GM19397 (cell line): ENCODE results near the gene TINAGL1.

Source experiments
- ATAC-seq: cut with Tn5 transposase; IDR thresholded peaks from one replicate; pipeline ENCODE4 v1.9.1; 2021; ENCODE audit warnings: mild to moderate bottlenecking, moderate library complexity; ENCODE audit not compliant: unreplicated experiment

The TINAGL1 gene

DNA sequence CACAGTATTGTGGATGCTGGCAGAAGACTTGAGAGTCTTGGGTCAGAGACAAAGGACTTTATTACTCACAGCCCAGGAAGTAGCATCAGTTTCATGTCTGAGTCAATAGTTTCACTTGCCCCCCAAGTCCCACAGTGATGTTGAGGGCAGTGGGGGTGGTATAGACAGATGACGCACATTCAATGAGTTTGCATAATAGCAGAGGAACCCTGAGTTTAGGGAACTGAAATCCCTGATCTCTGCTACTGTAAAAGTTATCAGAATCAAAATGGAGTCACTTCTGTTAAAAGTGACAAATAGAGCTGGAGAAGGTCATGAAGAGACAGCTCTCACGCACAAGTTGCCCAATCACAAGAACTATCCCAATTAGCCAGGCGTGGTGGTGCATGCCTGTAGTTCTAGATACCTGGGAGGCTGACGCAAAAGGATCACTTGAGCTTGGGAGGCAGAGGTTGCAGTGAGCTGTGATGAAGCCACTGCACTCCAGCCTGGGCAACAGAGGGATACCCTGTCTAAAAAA lies 29.7 kb downstream of the TINAGL1 start:
- ATAC-seq = peak; percentile 84

GRCh38 chr1:31607360-31607759 lies 31.0 kb downstream of the TINAGL1 start:
- no peak for ATAC-seq

GRCh38 chr1:31609514-31610118 lies 33.3 kb downstream of the TINAGL1 start:
- no peak for ATAC-seq

DNA sequence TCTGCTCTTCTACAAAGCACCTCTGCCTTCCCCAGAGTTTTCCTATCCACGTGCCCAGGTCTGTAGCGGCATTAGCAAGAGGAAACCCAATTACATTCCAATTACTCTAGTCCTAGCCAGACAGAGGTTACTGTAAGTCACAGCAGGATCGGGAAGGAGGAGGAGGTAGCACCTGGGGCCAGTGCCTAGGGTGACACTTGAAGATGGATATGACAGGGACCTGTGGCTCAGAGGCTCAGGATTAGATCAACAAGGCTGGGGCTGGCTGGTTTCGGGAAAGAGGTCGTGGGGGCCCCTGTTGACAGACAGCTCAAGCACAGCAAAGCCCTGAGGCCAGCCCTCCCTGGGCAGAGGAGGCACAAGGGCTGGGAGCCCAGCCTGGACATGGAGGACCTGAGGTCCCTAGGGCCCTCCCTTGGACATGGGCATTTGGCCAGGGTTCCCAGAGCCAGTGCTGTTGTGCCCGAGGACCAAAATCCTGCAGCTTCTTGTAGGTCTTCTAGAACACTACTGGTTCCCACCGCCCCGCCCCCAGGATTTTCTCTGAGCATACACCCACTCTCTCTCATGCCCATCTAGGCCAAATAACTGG lies 38.2 kb downstream of the TINAGL1 start:
- ATAC-seq = no peak

DNA sequence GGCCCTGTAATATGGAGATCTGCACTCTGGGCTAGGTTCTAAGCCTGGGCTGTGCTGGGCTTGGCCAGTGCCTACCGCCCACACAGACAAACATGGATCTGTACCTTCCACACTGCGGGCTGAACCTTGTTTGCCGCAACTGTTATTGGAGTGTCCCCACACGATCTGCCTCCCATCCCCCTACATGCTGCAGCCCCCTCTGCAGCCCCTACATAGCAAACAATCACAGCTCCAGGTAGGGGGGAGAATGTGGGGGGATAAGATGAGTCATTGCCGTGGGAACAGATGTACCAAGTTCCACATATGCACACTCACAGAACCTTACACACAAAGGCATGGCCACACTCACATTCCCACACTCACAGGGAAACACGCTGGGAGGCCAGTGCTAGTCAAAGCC lies 39.1 kb downstream of the TINAGL1 start:
- no peak for ATAC-seq

DNA sequence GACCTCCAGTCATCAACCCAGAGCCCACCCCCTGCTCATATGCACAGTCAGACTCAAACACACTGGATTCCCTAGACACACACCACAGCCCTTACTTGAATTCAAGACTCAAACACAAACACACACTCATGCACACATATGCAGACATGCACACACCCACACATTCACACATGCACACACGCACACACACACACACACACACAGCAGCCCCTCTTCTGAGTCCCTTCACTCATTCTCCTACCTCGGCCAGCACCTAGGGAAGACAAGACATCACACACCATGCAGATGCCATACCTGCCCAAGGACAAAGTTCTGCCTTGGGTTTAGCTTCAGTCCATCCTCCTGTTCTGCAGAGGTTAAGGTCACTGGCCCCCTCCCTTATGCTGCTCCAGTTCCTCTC lies 39.6 kb downstream of the TINAGL1 start:
- ATAC-seq = no peak

GRCh38 chr1:31617218-31617915 lies 41.1 kb downstream of the TINAGL1 start, which contains the start of gene HCRTR1:
TSS of gene HCRTR1 (plus strand) at chr1:31617689. CDS start at chr1:31619193, 1,504 bp downstream.
- ATAC-seq = no peak

DNA sequence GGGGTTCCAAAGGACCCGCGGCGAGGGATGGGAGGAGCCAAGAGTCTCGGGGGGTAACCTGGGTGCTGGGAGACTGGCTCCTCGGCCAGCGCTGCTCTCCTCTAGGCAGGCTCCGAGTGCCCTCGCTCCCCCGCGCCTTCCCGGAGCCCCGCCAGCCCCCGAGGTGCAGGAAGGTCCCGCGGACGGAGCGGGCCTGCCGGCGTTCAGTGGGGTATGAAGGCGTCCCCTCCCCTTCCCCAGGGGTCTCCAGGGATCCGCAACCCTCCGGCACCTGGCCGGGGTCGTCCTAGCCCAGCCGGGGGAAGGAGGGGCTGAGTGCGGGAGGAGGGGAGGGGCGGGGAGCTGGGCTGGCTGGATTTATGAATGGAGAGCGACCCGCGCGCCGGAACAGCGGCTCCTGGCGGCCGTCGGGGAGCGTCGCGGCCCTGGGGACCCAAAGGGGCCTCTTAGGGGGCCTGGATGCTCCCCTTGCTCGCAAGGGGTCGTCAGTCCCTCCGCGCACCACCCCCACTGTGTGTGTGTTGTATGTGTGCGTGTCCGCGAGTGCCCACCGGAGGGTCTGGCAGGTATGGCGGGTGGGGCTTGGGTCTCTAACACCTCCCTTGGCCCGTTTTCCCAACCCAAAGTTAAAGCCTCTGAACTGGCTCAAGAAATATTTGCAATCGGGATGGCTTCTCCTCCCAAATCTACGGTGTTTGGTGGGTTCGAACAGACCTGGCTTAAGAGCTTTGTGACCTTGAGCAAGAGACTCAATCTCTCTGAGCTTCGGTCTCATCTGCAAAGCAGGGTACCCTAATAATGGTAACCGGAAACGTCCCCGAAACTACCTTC lies 41.8 kb downstream of the TINAGL1 start:
- ATAC-seq = no peak

GRCh38 chr1:31618916-31619846 lies 42.9 kb downstream of the TINAGL1 start:
- ATAC-seq = no peak

DNA sequence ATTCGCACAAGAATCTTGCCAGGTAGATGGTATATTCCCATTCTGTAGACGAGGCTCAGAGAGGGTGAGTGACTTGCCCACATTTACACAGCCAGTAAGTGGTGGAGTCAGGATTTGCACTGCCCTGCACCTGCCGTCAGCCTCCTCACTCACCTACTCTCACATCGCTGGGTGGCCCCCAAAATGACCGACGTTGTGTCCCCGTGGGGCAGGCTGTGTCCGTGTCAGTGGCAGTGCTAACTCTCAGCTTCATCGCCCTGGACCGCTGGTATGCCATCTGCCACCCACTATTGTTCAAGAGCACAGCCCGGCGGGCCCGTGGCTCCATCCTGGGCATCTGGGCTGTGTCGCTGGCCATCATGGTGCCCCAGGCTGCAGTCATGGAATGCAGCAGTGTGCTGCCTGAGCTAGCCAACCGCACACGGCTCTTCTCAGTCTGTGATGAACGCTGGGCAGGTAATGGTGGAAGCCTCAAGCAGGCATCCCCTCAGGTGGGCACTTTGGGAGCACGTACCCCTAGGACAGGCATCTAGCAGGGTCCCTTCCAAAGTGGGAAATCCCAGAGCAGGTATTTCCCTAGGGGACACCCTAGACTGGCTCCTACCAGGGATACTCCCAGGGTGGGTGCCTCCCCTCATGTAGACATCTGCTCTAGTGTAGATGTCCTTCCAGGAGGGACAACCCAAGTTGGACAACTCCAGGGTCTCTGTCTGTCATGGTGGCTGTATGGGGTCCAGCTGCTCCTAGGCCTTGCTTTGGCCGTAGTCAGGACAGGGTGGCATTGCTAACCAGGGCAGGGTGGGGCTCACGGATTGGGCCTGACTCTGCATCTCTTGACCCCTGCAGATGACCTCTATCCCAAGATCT lies 44.5 kb downstream of the TINAGL1 start:
- no peak for ATAC-seq

DNA sequence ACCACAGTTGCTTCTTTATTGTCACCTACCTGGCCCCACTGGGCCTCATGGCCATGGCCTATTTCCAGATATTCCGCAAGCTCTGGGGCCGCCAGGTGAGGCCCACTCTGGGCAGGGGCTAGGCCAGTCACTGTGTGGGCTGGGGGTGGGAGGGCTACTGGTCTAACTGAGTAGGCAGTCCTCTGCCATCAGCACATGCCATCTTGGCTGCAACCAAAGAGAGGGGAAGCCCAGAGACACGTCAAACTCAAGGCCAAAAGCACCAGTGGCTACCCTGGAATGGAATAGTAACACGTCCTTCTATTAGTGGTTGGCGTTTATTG lies 45.1 kb downstream of the TINAGL1 start:
- no peak for ATAC-seq

- ATAC-seq = no peak
Measured at GRCh38 chr1:31621847-31622730, 45.8 kb downstream of the TINAGL1 start.

- ATAC-seq = no peak
Measured at GRCh38 chr1:31623365-31623764, 47.0 kb downstream of the TINAGL1 start.

- no peak for ATAC-seq
Measured at GRCh38 chr1:31624309-31624708, 48.0 kb downstream of the TINAGL1 start.

- ATAC-seq = no peak
Measured at GRCh38 chr1:31624731-31625514, 48.6 kb downstream of the TINAGL1 start.

DNA sequence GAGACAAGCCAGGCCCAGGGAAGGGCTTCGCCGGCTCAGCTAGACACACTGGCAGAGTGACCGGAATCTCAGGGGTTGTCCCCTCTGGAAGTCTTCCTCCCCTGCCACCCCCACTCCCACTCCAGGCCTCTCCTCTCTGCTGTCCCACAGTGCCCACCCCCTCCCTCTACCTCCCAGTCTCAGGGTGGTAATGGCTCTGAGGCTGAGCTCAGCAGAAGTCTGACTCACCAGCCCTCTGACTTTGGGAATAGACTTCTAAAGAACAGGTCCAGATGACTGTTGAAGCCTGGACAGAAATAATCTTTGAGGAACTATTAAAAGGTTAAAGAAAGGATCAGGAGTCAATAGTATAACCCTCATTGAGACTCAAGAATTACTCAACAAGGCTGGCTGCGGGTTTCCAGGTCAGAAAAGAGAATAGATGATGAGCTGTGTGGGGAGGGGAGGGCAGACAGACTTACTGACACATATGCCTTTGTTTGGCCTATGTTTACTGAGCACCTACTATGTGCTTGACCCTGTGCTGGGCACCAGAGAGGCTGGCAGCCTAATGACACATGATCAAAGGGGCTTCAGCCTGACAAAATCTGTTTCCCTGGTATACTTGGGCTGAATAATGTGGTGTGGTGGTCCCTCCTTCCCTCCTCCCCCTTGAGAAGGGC lies 49.4 kb downstream of the TINAGL1 start:
- no peak for ATAC-seq
